DMS153 treated with DMSO at 0.1 percent for 48 hours (cell line): ENCODE data around the gene MAPK8IP2.

Experiments
- DNase-seq: peaks from one replicate; lab custom pipeline; 2025; ENCODE audit not compliant: unreplicated experiment; lab: John Stamatoyannopoulos, UW

MAPK8IP2 gene

GRCh38 chr22:50575426-50575941 lies 25.1 kb upstream of the MAPK8IP2 start:
- no peak for DNase-seq

- no peak for DNase-seq
Measured at GRCh38 chr22:50576070-50576469, 24.5 kb upstream of the MAPK8IP2 start.

- DNase-seq, result no peak
Measured at GRCh38 chr22:50576806-50577696, 23.5 kb upstream of the MAPK8IP2 start.

GRCh38 chr22:50577697-50577986 lies 23.0 kb upstream of the MAPK8IP2 start:
- no peak for DNase-seq

GRCh38 chr22:50577987-50578775 lies 22.4 kb upstream of the MAPK8IP2 start, which contains the start of gene CPT1B:
Gene CPT1B (minus strand): TSS chr22:50578427. CDS start chr22:50577915, 512 bp downstream.
- DNase-seq, result no peak

GRCh38 chr22:50578776-50579310 lies 21.8 kb upstream of the MAPK8IP2 start:
- DNase-seq, result no peak

GRCh38 chr22:50579752-50580151 lies 20.8 kb upstream of the MAPK8IP2 start:
- DNase-seq, result no peak

GRCh38 chr22:50581031-50581949 lies 19.3 kb upstream of the MAPK8IP2 start:
- DNase-seq, result no peak

GRCh38 chr22:50581950-50582492 lies 18.6 kb upstream of the MAPK8IP2 start:
- DNase-seq, result no peak

GRCh38 chr22:50582493-50583293 lies 17.9 kb upstream of the MAPK8IP2 start, which contains the start of gene CHKB:
Gene CHKB (minus strand): TSS chr22:50582849. CDS start chr22:50582781, 68 bp downstream.
- DNase-seq, result peak; percentile 96

- DNase-seq, result no peak
Measured at GRCh38 chr22:50583294-50583861, 17.2 kb upstream of the MAPK8IP2 start.

GRCh38 chr22:50584106-50585096 lies 16.2 kb upstream of the MAPK8IP2 start:
- no peak for DNase-seq

GRCh38 chr22:50585238-50585637 lies 15.4 kb upstream of the MAPK8IP2 start:
- no peak for DNase-seq

- DNase-seq, result no peak
Measured at GRCh38 chr22:50585781-50586180, 14.8 kb upstream of the MAPK8IP2 start.

- DNase-seq, result no peak
Measured at GRCh38 chr22:50586416-50586815, 14.2 kb upstream of the MAPK8IP2 start.

GRCh38 chr22:50587407-50587806 lies 13.2 kb upstream of the MAPK8IP2 start:
- no peak for DNase-seq

- no peak for DNase-seq
Measured at GRCh38 chr22:50595189-50595588, 5.4 kb upstream of the MAPK8IP2 start.

GRCh38 chr22:50597097-50597496 lies 3.5 kb upstream of the MAPK8IP2 start:
- DNase-seq, result no peak
